HG03469 (cell line): ENCODE measurements around the gene CPS1.

ENCODE experiments used
- ATAC-seq: cut with Tn5 transposase; IDR thresholded peaks from one replicate; pipeline ENCODE4 v1.9.1; 2021; ENCODE audit warnings: mild to moderate bottlenecking, moderate library complexity, moderate number of reproducible peaks; ENCODE audit not compliant: unreplicated experiment

Gene CPS1

GRCh38 chr2:210546424-210547208 is 9.8 kb upstream of the CPS1 start:
- ATAC-seq: no peak

DNA sequence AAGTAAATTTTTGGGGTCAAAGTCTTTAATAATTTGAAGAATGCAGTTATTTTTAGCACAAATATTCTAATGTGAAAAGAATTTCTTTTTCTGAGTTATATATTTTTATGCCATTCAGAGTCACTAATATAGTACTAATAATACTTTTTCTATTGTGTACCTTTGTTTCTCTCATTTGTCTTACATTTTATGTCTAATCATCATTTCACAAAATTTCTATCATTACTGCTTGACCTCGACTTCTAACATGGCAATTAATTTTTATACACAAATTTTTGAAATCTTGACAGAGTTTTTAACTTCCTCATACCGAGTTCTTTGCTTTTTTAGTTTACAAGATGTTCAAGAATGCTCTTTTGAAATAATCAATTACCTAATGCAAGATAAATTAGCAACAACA is 8.4 kb upstream of the CPS1 start:
- no peak for ATAC-seq

DNA sequence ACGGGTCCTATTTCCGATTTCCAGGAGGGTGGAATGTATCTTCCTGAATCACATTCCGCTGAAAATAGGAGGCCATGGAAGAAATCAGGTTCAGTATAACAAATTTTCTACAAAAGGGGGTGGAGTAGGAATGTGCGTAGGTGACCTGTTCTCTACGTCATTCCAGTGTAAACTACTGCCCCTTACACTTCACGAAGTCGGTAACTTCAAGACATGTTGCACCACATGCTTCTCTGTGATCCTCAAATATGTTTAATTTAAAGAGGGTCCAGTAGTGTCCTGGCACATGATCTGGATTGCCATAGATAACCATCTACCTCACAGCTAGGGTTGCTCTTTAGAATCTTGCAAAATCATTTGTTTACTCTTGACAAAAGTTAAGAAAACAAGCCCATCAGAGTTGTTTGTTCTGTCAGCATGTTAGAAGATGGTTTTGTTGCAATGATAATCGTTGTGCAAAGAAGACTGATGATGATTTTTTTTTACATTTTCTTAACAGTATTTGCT is 7.5 kb upstream of the CPS1 start:
- ATAC-seq: no peak

- no peak for ATAC-seq
Observed at GRCh38 chr2:210551001-210551400, 5.4 kb upstream of the CPS1 start.

- ATAC-seq: no peak
Observed at GRCh38 chr2:210553373-210553772, 3.0 kb upstream of the CPS1 start.

- no peak for ATAC-seq
Observed at GRCh38 chr2:210555555-210555954, 844 bp upstream of the CPS1 start.

GRCh38 chr2:210557721-210558120 is 1.3 kb downstream of the CPS1 start:
- no peak for ATAC-seq

DNA sequence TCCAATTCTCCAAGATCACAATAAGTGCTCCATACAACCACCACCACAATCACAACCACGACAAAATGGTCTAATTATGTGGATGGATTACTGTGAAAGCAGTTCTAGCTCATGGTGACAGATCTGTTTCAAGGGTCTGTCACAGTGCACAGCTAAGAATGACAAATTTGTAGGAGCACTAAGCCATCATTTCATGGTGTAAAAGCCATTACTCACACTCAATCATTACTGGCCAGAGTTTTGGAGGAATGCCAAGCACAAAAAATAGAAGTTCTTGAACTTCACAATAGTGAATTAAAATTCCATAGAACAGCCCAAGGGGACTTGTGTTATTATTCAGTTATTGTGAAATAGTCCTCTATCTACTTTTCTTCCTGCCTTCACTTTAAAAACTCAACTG is 2.3 kb downstream of the CPS1 start:
- no peak for ATAC-seq

DNA sequence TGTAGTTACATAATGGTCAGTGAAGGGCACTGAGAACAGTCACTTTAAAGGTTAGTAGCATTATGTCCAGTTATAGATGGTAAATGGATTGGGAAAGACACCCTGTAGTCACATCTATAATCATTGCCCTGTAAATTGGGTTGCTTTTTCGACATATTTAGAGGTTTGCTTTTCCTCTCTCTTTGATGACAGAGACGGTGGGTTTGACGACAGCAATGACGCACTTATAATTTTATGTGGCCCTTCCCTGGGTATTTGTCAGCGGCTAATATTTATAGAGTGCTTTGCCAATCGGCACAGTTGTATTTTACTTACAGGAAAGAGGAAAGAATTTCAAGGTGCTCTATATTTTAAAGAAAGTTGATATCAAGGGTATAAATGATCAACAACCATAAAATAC is 2.8 kb downstream of the CPS1 start:
- no peak for ATAC-seq

DNA sequence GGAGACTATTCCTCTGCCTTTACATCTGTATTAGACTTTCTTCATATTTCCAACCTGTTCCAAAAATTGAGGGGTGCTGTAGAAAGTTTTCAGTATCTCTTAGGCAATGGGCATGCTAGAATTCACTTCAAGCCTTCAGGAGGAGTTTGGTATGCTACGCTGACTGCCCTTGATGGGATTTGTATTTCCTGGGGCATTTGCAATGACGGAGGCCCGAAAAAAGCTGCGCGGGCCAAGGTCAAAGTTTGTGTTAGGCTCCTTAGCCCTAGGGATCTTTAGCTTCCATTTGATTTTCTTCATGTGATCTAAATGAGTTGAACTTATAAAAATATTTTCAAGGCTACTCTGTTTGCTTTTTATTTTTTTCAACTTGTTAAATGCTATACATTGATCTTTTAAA is 5.1 kb downstream of the CPS1 start:
- ATAC-seq: no peak

- no peak for ATAC-seq
Observed at GRCh38 chr2:210562091-210562490, 5.7 kb downstream of the CPS1 start.

- no peak for ATAC-seq
Observed at GRCh38 chr2:210562502-210563080, 6.2 kb downstream of the CPS1 start.

GRCh38 chr2:210567279-210567678 is 10.9 kb downstream of the CPS1 start:
- ATAC-seq: no peak

DNA sequence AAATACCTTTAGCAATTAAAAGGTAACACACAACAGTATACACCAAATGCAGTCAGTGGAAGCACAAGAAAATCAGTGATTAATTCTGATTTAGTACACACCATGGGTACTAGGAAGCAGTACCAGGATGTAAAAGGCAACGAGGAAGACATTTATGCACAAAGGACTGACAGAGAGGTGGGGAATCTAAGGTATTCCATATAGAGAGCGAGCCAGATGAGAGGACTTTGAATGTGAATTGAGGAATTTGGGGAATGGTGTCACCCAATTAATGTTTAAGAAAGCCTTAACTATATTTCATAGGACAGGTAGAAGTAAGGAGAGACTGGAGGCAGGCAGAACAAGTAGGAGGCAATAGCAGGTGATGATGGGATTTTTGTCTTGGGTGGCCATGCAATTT is 11.7 kb downstream of the CPS1 start:
- ATAC-seq: no peak

GRCh38 chr2:210577263-210578071 is 21.1 kb downstream of the CPS1 start:
- ATAC-seq: peak; percentile 95

DNA sequence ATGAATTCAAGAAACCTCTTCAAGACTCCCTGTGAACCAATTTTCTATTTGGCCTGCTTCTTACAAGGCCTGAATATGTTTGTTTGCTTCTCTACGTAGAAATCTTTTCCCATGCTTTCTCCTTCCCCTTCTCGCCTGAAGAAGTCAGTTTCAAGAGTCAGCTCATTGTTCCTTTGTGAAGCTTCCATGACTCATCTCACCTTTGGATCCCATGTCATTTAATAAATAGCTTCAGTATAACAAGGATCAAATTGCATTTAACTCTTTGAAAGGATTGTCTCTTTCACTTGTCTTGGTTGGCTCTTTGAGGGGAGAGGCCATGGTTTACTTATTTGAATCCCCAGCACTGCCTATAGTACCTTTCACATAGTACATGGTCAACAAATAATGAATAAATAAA is 28.4 kb downstream of the CPS1 start:
- no peak for ATAC-seq

DNA sequence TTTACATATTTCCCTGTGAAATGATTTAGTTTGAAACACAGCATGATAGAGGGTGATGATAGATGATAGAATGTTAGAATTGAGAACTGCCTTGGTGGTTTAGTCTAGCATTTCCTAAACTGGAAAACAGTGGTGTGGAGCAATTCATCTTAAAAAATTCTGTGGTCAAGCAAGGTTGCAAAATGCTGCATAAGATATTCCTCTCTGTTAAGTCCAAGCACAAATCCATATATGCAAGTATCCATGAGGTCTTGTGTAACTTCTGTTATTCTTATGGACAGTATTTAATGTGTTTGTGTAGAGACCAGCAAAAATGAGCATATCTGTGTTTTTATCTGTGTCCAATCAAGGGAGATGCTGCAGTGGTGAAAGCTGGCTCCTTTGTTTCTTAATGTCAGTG is 30.0 kb downstream of the CPS1 start:
- no peak for ATAC-seq

DNA sequence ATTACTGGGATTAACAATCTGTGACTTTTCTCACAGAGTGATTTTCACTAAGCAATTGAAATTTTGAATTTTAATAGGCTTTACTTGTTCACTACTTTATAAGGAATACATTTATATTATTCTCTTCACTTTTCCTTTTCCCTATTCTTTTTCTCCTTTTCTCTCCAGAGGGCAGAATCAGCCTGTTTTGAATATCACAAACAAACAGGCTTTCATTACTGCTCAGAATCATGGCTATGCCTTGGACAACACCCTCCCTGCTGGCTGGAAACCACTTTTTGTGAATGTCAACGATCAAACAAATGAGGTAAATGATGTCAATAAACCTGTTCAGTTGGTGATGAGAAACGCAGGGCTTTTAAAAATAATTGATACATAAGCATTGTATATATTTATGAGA is 35.3 kb downstream of the CPS1 start:
- no peak for ATAC-seq

GRCh38 chr2:210592726-210593125 is 36.3 kb downstream of the CPS1 start:
- no peak for ATAC-seq

DNA sequence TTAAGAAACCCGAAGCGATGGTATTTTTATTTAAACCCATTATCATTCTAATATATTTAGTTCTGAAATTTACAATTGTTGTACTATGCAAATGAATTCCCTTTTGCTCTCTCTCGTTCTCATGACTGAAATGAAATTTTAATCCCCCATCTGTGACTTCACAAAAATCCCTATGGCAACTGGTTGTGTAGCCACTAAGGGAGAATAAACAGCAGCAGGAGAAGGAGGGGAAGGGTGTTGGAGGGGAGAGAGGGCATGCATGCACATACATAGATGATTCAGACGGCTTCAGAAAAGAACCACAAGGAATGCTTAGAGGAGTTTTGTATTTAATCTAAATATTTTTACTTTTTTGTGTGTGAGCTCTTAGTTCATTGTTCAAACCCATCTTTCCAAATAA is 36.8 kb downstream of the CPS1 start:
- ATAC-seq: no peak

DNA sequence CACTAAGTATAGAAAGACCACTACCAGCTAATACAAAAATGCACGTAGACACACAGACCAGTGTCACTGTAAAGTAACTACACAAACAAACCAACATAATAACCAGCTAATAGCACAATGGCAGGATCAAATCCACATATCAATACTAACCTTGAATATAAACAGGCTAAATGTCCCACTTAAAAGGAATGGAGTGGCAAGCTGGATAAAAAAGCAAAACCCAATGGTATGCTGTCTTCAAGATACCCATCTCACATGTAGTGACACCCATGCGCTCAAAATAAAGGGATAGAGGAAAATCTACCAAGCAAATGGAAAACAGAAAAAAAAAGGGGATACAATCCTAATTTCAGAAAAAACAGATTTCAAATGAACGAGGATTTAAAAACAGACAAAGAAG is 41.8 kb downstream of the CPS1 start:
- ATAC-seq: no peak

DNA sequence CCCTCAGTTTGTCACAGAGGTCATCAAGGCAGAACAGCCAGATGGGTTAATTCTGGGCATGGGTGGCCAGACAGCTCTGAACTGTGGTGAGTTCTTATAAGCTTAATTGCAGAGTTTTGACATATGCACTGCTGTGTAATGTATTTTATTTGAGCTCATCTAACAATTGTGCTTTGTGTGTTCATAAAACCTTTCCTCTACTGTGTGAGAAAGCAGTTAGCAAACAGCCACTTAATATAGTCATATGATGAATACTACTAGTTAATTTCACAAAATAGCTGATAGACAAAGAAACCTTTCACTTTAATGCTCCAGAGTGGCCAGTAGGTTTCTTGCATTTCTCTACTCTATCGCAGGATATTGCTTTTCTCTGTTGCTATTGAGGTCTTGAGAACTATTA is 43.1 kb downstream of the CPS1 start:
- no peak for ATAC-seq
